ENCODE results near the gene ITPR1.

DNA sequence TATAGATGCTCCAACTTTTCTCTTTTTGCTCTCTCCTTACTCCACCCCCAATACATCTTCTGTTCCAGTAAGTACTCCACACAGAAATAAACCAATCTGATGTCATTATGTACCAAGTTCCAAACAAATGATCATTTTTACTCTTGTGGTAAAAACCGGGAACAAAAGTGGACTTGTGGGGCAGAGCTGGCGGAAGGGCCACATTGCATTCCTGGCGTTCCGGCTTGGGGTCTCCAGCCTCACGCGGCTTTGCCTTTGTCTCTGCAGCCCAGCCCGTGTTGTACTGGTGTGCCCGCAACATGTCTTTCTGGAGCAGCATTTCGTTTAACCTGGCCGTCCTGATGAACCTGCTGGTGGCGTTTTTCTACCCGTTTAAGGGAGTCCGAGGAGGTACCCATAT lies 301.6 kb downstream of the ITPR1 start:
- TF ChIP-seq CTCF (conservative IDR thresholded peaks at IDR 0.05; ENCODE audit: low read depth in 2 of 2) (no peak), EZH2phosphoT487 (IDR thresholded peaks at IDR 0.05; ENCODE audit: unreplicated experiment) (no peak), ZNF114 (CRISPR knock-in tag; IDR thresholded peaks at IDR 0.05) (no peak), EZH2 (IDR thresholded peaks at IDR 0.05; ENCODE audit: low read depth, unreplicated experiment) (no peak), POLR2AphosphoS5 (IDR thresholded peaks at IDR 0.05; ENCODE audit: low read depth) (no peak), REST (IDR thresholded peaks at IDR 0.05; ENCODE audit: unreplicated experiment) (no peak), CREB1 (CRISPR knock-in tag; IDR thresholded peaks at IDR 0.05; ENCODE audit: low read depth) (no peak), STAT1 (IDR thresholded peaks at IDR 0.05; ENCODE audit: unreplicated experiment) (no peak), JUNB (IDR thresholded peaks at IDR 0.05; ENCODE audit: unreplicated experiment) (no peak)
- TF ChIP-seq, protein P1, sequence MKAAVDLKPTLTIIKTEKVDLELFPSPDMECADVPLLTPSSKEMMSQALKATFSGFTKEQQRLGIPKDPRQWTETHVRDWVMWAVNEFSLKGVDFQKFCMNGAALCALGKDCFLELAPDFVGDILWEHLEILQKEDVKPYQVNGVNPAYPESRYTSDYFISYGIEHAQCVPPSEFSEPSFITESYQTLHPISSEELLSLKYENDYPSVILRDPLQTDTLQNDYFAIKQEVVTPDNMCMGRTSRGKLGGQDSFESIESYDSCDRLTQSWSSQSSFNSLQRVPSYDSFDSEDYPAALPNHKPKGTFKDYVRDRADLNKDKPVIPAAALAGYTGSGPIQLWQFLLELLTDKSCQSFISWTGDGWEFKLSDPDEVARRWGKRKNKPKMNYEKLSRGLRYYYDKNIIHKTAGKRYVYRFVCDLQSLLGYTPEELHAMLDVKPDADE (IDR thresholded peaks at IDR 0.05), result no peak

Measured in GM23338 (cell line).